ENCODE results near the gene RERE.

RERE gene

GRCh38 chr1:8376358-8376840 is 441.0 kb downstream of the RERE start:
- peaks cover 92% of the 10 kb centered on the region for H3K79me2 ChIP-seq (ENCODE audit: control insufficient read depth, low read length)
- H4K20me1 ChIP-seq (ENCODE audit: control insufficient read depth, insufficient read depth, low read depth, low read length): 0 out of 2 replicates have a peak, but pooled peaks cover 6% of the 10 kb centered on the region
- no peak for TF ChIP-seq CTCF (IDR thresholded peaks at IDR 0.05; ENCODE audit: low read depth, low read length, poor library complexity, severe bottlenecking)
- TF ChIP-seq EZH2phosphoT487 (IDR thresholded peaks at IDR 0.05; ENCODE audit: borderline replicate concordance, low read length): no peak
- no peaks in the 10 kb centered on the region for H3K9me3 ChIP-seq (ENCODE audit: control insufficient read depth, insufficient read depth, low read length)
- no peak overlapping the region for H3K4me2 ChIP-seq (ENCODE audit: low read length)
- H3K9me2 ChIP-seq (replicated peaks; ENCODE audit: control insufficient read depth, low read length): no peaks in the 10 kb centered on the region
- H3K4me1 ChIP-seq (ENCODE audit: control insufficient read depth, low read length): no peaks in the 10 kb centered on the region
- no peak overlapping the region for H3K27ac ChIP-seq (ENCODE audit: low read depth, low read length)
- H3K4me3 ChIP-seq (ENCODE audit: low read length): no peak overlapping the region
- H3K36me3 ChIP-seq (ENCODE audit: control insufficient read depth, low read length): peaks cover 82% of the 10 kb centered on the region
- peaks cover 5% of the 10 kb centered on the region for H3F3A ChIP-seq (ENCODE audit: control insufficient read depth, insufficient read depth)
- H3K27me3 ChIP-seq (ENCODE audit: control insufficient read depth, low read length): no peaks in the 10 kb centered on the region

- Histone ChIP-seq H3K79me2 (ENCODE audit: control insufficient read depth, low read length) (peaks cover 92% of the 10 kb centered on the region), H3K4me2 (ENCODE audit: low read length) (no peak overlapping the region), H3K4me3 (ENCODE audit: low read length) (no peak overlapping the region), H3K9me2 (replicated peaks; ENCODE audit: control insufficient read depth, low read length) (no peaks in the 10 kb centered on the region), H3K4me1 (ENCODE audit: control insufficient read depth, low read length) (no peaks in the 10 kb centered on the region), H3F3A (ENCODE audit: control insufficient read depth, insufficient read depth) (peaks cover 5% of the 10 kb centered on the region), H4K20me1 (ENCODE audit: control insufficient read depth, insufficient read depth, low read depth, low read length) (0 out of 2 replicates have a peak, but pooled peaks cover 6% of the 10 kb centered on the region), H3K27ac (ENCODE audit: low read depth, low read length) (no peak overlapping the region), H3K9me3 (ENCODE audit: control insufficient read depth, insufficient read depth, low read length) (no peaks in the 10 kb centered on the region), H3K36me3 (ENCODE audit: control insufficient read depth, low read length) (peaks cover 85% of the 10 kb centered on the region), H3K27me3 (ENCODE audit: control insufficient read depth, low read length) (no peaks in the 10 kb centered on the region)
- TF ChIP-seq EZH2phosphoT487 (IDR thresholded peaks at IDR 0.05; ENCODE audit: borderline replicate concordance, low read length) (no peak), CTCF (IDR thresholded peaks at IDR 0.05; ENCODE audit: low read depth, low read length, poor library complexity, severe bottlenecking) (peak; percentile 71)
These were observed 442.6 kb downstream of the RERE start for GRCh38 chr1:8374812-8375211.

GRCh38 chr1:8374356-8374755 is 443.1 kb downstream of the RERE start:
- Histone ChIP-seq H3K27ac (ENCODE audit: low read depth, low read length) (no peak overlapping the region), H3F3A (ENCODE audit: control insufficient read depth, insufficient read depth) (peaks cover 5% of the 10 kb centered on the region), H3K4me1 (ENCODE audit: control insufficient read depth, low read length) (no peaks in the 10 kb centered on the region), H3K4me2 (ENCODE audit: low read length) (no peak overlapping the region), H4K20me1 (ENCODE audit: control insufficient read depth, insufficient read depth, low read depth, low read length) (0 out of 2 replicates have a peak, but pooled peaks cover 6% of the 10 kb centered on the region), H3K79me2 (ENCODE audit: control insufficient read depth, low read length) (peaks cover 88% of the 10 kb centered on the region), H3K27me3 (ENCODE audit: control insufficient read depth, low read length) (no peaks in the 10 kb centered on the region), H3K36me3 (ENCODE audit: control insufficient read depth, low read length) (peaks cover 80% of the 10 kb centered on the region), H3K9me2 (replicated peaks; ENCODE audit: control insufficient read depth, low read length) (no peaks in the 10 kb centered on the region), H3K4me3 (ENCODE audit: low read length) (no peak overlapping the region), H3K9me3 (ENCODE audit: control insufficient read depth, insufficient read depth, low read length) (no peaks in the 10 kb centered on the region)
- TF ChIP-seq CTCF (IDR thresholded peaks at IDR 0.05; ENCODE audit: low read depth, low read length, poor library complexity, severe bottlenecking) (no peak), EZH2phosphoT487 (IDR thresholded peaks at IDR 0.05; ENCODE audit: borderline replicate concordance, low read length) (no peak)
